Osteoblast (primary cell): Measurements from ENCODE around the gene MRPL57. TPM values are rescaled to one million over a fixed set of nuclear protein-coding genes. Genes with fewer than 3 reads are reported as not detected.
"Not testable (repeated sequence)": the region's sequence is repeated elsewhere in the genome, so short reads cannot be mapped to it uniquely, and the experiment has no call there.

ENCODE experiments used
- DNase-seq: peaks from one replicate; pipeline ENCODE4 v3.0.0; 2011; ENCODE audit warnings: low spot score, mixed read lengths; ENCODE audit not compliant: insufficient read length; ENCODE audit errors: missing footprints
- H2AFZ ChIP-seq: 2 replicates; pipeline ENCODE4 v1.6.0; 2011; ENCODE audit warnings: mild to moderate bottlenecking, low read length
- H3K27ac ChIP-seq: 2 replicates; pipeline ENCODE4 v1.5.1; 2011; ENCODE audit warnings: mild to moderate bottlenecking, low read depth, low read length, moderate library complexity
- H3K27me3 ChIP-seq: 2 replicates; pipeline ENCODE4 v1.6.0; 2012; ENCODE audit warnings: mild to moderate bottlenecking, control low read depth, inconsistent platforms, low read length, moderate library complexity; ENCODE audit not compliant: insufficient read depth
- H3K36me3 ChIP-seq: 2 replicates; pipeline ENCODE4 v1.5.1; 2011; ENCODE audit warnings: mild to moderate bottlenecking, low read length, control low read depth, moderate library complexity; ENCODE audit not compliant: insufficient read depth
- H3K4me1 ChIP-seq: 2 replicates; pipeline ENCODE4 v1.5.1; 2011; ENCODE audit warnings: mild to moderate bottlenecking, low read length, control low read depth, moderate library complexity; ENCODE audit not compliant: insufficient read depth
- H3K4me2 ChIP-seq: 2 replicates; pipeline ENCODE4 v1.6.0; 2011; ENCODE audit warnings: mild to moderate bottlenecking, low read length; ENCODE audit not compliant: insufficient read depth
- H3K4me3 ChIP-seq: fragments of 200-600 bp; sonication (generic); 3 replicates; pipeline ENCODE4 v1.5.1; 2012; ENCODE audit warnings: mild to moderate bottlenecking, low read length, inconsistent platforms; ENCODE audit not compliant: insufficient read depth
- H3K79me2 ChIP-seq: 2 replicates; pipeline ENCODE4 v1.6.0; 2012; ENCODE audit warnings: mild to moderate bottlenecking, low read length, control low read depth, inconsistent platforms; ENCODE audit not compliant: insufficient read depth
- H3K9me3 ChIP-seq: 2 replicates; pipeline ENCODE4 v1.5.1; 2011; ENCODE audit warnings: low read depth, low read length, control low read depth
- H4K20me1 ChIP-seq: 2 replicates; pipeline ENCODE4 v1.6.0; 2012; ENCODE audit warnings: mild to moderate bottlenecking, low read length, control low read depth; ENCODE audit not compliant: insufficient read depth
- total RNA-seq: library from RNA; depleted of rRNA; stranded (reverse); fragments of >200 nt; gene quantifications from 2 replicates; pipeline ENCODE4 v1.2.3, GENCODE V29; 2012
- TF ChIP-seq, protein P1 (sequence below): IDR thresholded peaks from 2 replicates; pipeline ENCODE4 v1.5.1; 2011; ENCODE audit warnings: mild to moderate bottlenecking, low read depth, low read length, moderate library complexity; ENCODE audit errors: extremely low read depth

Gene MRPL57
- total RNA-seq, 1 donor: 13.4 TPM

DNA sequence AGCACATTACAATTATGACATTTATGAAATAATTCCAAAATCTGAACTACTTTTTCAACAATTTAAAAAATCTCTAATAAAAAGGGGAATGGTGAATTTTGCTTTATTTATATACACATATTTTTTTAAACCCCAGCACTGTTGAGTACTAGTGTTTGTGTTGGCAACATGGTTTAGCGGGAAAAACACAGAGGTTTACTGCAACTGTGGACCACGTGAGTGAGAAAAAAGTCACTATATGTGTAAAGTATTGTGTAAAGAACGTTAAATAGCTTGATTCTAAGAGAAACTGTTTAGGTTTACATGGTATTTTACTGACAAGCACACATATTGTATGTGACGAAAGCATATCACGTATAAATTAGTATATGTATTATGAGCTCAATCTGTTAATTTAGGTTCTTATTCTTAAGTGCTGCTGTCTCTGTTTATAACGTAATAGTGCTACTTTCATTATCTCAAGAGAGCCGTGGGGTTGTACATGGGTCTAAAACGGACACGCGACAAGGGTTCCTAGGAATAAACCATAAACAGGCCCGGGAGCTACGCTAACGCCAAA is 723 bp upstream of the MRPL57 start:
- H3K4me3 ChIP-seq: peak overlapping the region; percentile 99
- no peaks in the 10 kb centered on the region for H3K9me3 ChIP-seq
- TF ChIP-seq, protein P1, sequence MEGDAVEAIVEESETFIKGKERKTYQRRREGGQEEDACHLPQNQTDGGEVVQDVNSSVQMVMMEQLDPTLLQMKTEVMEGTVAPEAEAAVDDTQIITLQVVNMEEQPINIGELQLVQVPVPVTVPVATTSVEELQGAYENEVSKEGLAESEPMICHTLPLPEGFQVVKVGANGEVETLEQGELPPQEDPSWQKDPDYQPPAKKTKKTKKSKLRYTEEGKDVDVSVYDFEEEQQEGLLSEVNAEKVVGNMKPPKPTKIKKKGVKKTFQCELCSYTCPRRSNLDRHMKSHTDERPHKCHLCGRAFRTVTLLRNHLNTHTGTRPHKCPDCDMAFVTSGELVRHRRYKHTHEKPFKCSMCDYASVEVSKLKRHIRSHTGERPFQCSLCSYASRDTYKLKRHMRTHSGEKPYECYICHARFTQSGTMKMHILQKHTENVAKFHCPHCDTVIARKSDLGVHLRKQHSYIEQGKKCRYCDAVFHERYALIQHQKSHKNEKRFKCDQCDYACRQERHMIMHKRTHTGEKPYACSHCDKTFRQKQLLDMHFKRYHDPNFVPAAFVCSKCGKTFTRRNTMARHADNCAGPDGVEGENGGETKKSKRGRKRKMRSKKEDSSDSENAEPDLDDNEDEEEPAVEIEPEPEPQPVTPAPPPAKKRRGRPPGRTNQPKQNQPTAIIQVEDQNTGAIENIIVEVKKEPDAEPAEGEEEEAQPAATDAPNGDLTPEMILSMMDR: no peak
- H3K27me3 ChIP-seq: no peaks in the 10 kb centered on the region
- DNase-seq: no peak
- H3K4me2 ChIP-seq: peak overlapping the region; percentile 87
- H3K27ac ChIP-seq: peak overlapping the region; percentile 80
- no peaks in the 10 kb centered on the region for H3K36me3 ChIP-seq
- peaks cover 37% of the 10 kb centered on the region for H3K79me2 ChIP-seq
- no peaks in the 10 kb centered on the region for H4K20me1 ChIP-seq
- H2AFZ ChIP-seq: peak overlapping the region; percentile 98
- peaks cover 14% of the 10 kb centered on the region for H3K4me1 ChIP-seq

DNA sequence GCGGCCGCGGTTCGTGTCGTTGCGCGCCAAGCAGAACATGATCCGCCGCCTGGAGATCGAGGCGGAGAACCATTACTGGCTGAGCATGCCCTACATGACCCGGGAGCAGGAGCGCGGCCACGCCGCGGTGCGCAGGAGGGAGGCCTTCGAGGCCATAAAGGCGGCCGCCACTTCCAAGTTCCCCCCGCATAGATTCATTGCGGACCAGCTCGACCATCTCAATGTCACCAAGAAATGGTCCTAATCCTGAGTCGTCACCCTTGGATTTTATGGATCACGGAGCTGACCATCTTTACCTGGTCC is 475 bp downstream of the MRPL57 start:
- Histone ChIP-seq H3K4me2 (peak overlapping the region; percentile 87), H4K20me1 (no peaks in the 10 kb centered on the region), H2AFZ (peak overlapping the region; percentile 98), H3K4me3 (peak overlapping the region; percentile 99), H3K36me3 (no peaks in the 10 kb centered on the region), H3K9me3 (no peaks in the 10 kb centered on the region), H3K27me3 (no peaks in the 10 kb centered on the region), H3K4me1 (peaks cover 13% of the 10 kb centered on the region), H3K27ac (peak overlapping the region; percentile 80), H3K79me2 (peaks cover 35% of the 10 kb centered on the region)
- no peak for DNase-seq
- TF ChIP-seq, protein P1: no peak

DNA sequence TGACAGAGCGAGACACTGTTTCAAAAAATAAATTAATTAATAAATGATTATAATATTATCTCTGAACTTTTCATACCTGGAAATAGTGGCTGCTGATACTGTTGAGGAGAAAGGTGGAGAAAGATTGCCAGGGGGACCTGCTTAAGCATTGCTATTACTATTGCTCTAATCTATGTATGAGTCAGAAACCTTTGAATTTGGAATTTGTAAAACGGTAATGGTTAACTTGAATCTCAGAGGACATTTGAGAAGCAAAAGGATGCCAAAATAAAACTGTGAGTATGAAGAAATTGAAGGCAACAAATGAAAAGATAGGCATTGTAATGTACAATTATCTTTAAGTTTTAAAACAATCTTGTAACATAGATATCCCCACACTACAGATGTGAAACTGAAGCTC is 5.2 kb downstream of the MRPL57 start:
- Histone ChIP-seq H3K36me3 (no peaks in the 10 kb centered on the region), H2AFZ (no peak overlapping the region), H3K9me3 (no peaks in the 10 kb centered on the region), H3K4me3 (no peak overlapping the region), H4K20me1 (no peaks in the 10 kb centered on the region), H3K27me3 (no peaks in the 10 kb centered on the region), H3K4me1 (peaks cover 9% of the 10 kb centered on the region), H3K4me2 (no peak overlapping the region), H3K27ac (no peak overlapping the region), H3K79me2 (peaks cover 13% of the 10 kb centered on the region)
- TF ChIP-seq, protein P1: no peak
- no peak for DNase-seq

DNA sequence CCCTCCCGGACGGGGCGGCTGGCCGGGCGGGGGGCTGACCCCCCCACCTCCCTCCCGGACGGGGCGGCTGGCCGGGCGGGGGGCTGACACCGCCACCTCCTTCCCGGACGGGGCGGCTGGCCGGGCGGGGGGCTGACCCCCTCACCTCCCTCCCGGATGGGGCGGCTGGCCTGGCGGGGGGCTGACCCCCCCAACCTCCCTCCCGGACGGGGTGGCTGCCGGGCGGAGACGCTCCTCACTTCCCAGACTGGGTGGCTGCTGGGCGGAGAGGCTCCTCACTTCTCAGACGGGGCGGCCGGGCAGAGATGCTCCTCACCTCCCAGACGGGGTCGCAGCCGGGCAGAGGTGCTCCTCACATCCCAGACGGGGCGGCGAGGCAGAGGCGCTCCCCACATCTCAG is 10.0 kb downstream of the MRPL57 start:
- not testable (repeated sequence) for H3K9me3 ChIP-seq, H3K27me3 ChIP-seq, H4K20me1 ChIP-seq, H3K27ac ChIP-seq, H3K36me3 ChIP-seq, H2AFZ ChIP-seq, H3K4me3 ChIP-seq, H3K79me2 ChIP-seq, H3K4me2 ChIP-seq, H3K4me1 ChIP-seq, DNase-seq

DNA sequence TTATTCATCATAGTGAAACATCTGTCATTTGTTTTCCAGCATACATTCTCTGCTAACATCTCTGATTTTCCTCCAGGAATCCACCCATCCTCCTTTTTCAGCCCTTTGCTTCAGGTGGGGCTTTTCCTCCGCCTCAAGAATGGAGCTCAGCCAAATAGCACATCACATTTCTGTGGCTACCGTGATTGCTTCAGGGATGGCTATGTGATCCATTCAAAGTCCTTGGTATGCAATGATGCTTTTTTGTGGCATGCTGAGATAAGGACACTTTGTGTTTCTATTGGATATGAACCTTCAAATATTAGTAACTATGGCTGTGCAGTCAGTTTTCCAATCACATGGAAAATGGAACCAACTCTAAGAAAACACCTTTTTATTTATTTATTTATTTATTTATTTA is 18.3 kb downstream of the MRPL57 start:
- H3K9me3 ChIP-seq, H3K4me2 ChIP-seq, H3K4me1 ChIP-seq, H3K36me3 ChIP-seq, H3K27me3 ChIP-seq, H3K4me3 ChIP-seq, H4K20me1 ChIP-seq, DNase-seq, H2AFZ ChIP-seq, H3K79me2 ChIP-seq, H3K27ac ChIP-seq: not testable (repeated sequence)

DNA sequence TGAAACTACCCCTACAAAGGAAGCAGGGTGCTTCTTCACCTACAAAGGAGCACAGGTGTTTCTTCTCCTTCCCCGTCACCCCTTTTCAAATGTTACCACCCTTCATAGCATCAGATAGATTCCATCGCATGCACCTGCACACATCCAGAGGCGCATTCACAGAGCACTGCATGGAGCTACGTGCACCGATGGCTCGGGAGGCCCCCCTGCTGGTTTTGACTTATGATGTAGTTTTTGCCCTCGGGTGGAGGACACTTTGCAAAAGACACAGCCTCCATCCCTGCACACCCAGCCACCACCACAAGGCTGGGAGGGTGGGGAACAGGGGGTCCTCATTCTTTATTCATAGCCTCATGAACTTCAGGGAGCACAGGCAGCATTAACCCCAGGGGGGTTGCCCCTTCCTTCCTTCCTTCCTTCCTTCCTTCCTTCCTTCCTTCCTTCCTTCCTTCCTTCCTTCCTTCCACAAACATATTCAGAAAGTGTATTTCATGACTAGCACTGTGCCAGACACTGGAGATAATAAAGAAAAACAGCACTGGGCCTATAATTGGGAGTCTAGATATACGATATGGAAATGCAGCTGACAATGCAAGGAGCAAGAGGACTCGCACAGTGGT is 21.3 kb downstream of the MRPL57 start:
- not testable (repeated sequence) for H3K4me1 ChIP-seq, DNase-seq, H4K20me1 ChIP-seq, H3K9me3 ChIP-seq, H3K4me3 ChIP-seq, H2AFZ ChIP-seq, H3K36me3 ChIP-seq, H3K79me2 ChIP-seq, H3K27me3 ChIP-seq, H3K4me2 ChIP-seq, H3K27ac ChIP-seq

DNA sequence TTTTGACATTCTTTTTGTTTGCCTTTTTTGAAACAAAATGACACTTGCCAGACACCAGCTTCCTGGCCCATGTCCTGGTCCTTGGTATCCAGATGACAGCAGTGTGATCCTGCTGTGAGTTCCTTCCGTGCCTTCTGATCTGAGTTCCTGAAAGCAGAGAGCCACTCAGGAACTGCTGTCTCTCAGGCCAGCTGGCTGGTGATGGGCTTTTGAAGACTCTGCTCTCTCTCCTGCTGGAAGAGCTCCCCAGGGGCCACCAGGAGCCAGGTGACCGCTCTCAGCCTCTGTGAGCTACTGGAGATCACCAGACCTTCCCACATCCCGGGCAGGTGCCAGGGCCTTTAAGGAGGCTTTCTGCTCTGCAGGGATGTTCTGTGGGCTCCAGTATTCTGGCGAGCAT is 21.9 kb downstream of the MRPL57 start:
- H2AFZ ChIP-seq, H3K4me2 ChIP-seq, DNase-seq, H3K36me3 ChIP-seq, H3K4me1 ChIP-seq, H3K79me2 ChIP-seq, H3K27me3 ChIP-seq, H4K20me1 ChIP-seq, H3K4me3 ChIP-seq, H3K9me3 ChIP-seq, H3K27ac ChIP-seq: not testable (repeated sequence)
